ENCODE measurements around the gene POR.

The POR gene

GRCh38 chr7:75988568-75989499 lies 73.9 kb downstream of the POR start:
- in situ Hi-C loops (cut with HindIII; ENCODE audit: low pct_unique_long_range_greater_than_20kb, low sequenced_read_pairs): no loop called here
- no peak for TF ChIP-seq JUND (IDR thresholded peaks at IDR 0.05; ENCODE audit: low read depth)
- no peak for DNase-seq (ENCODE audit: low read depth in 1 of 2, low spot score in 1 of 2)

DNA sequence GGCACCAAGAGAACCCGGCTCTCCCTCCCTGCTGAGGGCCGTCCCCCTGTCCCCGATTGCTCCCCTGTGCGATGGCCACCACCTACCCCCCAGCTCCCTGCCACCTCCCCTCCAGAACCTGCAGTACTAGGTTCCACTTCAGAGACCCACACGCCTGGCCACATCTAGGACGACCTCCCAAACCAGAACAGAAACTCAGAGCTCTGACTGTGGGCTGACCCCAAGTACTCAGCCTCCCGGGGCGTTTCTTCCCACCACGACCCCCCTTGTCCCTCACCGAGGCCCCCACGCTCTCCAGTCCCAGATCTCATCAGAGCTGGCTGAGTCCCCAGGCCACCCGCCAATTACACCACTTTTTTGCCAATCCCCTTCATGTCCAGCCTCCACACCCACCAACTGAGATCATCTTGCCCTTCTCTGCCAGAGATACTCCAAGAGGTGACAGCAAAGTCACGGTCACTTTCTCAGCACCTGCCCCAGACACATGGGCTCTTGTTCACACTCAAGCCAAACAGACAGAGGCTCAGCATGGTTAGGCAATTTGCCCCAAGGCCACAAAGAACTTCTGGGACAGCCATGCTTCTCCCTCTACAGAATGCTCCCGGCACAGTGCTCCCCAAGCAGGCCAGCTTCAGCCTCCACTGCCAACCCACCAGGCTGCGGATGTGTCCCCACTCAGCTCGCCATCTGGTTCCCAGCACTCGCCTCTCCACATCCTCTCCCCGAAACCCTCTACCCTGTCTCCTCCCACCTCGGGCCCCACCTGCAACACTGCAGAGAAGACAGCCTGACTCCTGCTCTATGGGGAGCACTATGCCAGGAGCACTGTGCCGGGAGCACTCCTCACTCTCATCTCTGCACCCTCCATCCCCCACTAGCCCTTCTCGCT lies 74.8 kb downstream of the POR start:
- no peak for TF ChIP-seq JUND (IDR thresholded peaks at IDR 0.05; ENCODE audit: low read depth)
- in situ Hi-C loops (cut with HindIII; ENCODE audit: low pct_unique_long_range_greater_than_20kb, low sequenced_read_pairs): no loop called here
- peak in 1 of 2 experiments; percentile 60 for DNase-seq (ENCODE audit: low read depth in 1 of 2, low spot score in 1 of 2)

GRCh38 chr7:75991531-75992082 lies 76.7 kb downstream of the POR start:
- TF ChIP-seq JUND (IDR thresholded peaks at IDR 0.05; ENCODE audit: low read depth): no peak
- no peak for DNase-seq (ENCODE audit: low read depth in 1 of 2, low spot score in 1 of 2)
- in situ Hi-C loops (cut with HindIII; ENCODE audit: low pct_unique_long_range_greater_than_20kb, low sequenced_read_pairs): no loop called here

DNA sequence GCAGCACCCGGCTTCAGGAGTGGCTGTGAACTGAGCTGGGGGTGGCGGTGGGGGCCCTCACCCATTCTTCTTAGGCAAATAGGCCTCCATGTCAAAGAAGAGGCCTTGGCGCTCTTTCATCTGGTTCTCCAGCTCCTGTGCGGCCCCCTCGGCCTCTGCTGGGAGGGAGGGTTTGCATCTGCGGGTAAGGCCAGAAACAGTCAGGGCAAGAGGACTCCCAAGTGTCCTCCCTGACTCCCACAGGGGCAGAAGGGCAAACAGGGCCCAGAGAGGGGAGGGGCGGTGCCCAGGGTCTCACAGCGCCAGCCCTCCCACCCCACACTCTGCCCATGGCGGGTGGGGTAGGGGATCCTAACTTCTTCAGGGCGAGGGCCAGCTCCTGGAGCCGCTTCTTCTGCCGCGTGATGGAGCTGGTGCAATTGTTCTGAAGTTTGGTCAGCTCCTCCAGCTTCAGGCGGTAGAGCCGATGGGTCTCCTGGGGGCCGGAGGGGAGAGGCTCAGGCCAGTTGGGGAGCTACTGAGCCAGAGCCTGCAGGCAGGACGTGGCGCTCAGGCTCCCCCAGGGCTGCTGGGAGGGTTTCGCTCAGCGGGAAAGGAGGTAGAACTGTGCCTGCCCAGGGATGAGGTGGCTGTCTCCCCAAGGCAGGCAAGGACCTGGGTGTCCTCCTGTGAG lies 77.3 kb downstream of the POR start:
- in situ Hi-C loops (cut with HindIII; ENCODE audit: low pct_unique_long_range_greater_than_20kb, low sequenced_read_pairs): no loop called here
- TF ChIP-seq JUND (IDR thresholded peaks at IDR 0.05; ENCODE audit: low read depth): no peak
- DNase-seq (ENCODE audit: low read depth in 1 of 2, low spot score in 1 of 2): no peak

GRCh38 chr7:75993689-75994387 lies 78.9 kb downstream of the POR start:
- TF ChIP-seq JUND (IDR thresholded peaks at IDR 0.05; ENCODE audit: low read depth): no peak
- in situ Hi-C loops (cut with HindIII; ENCODE audit: low pct_unique_long_range_greater_than_20kb, low sequenced_read_pairs): no loop called here
- DNase-seq (ENCODE audit: low read depth in 1 of 2, low spot score in 1 of 2): peak; percentile 55 to 79

DNA sequence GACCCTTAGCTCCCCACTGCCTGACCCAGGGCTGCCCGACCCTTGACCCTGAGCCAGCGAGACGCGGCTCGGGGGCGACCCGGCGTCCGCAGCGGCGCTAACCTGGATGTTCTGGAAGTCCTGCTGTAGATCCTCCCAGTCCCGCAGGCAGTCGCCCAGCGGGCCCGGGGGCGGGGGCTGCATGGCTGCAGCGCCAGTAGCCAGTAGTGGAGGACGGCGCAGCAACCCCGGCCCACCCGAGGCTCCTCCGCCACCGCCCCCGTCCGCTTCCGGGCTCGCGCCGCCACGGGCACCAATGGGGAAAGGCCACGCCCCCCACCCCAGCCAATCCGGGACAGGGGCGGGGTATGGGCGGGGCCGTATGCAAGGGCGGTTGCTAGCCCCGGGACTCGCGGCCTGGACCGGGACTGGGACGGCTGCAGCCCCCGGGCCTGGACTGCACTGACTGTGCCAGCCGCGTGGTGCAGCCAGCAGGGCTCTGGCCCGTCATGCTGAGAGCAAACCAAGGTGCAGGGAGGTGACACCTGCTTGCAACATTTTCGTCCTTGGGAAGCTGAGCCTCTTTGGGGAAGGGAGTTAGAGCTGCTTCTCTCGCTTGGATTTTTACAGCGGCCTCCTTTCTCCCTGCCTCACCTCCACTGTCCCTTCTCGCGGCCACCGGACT lies 79.6 kb downstream of the POR start, which contains the start of gene TMEM120A:
TSS of gene TMEM120A (minus strand) at position 208 of the 664 bp plus-strand sequence. CDS start at position 183, 25 bp downstream.
- peak; percentile 96 to 99 for DNase-seq (ENCODE audit: low read depth in 1 of 2, low spot score in 1 of 2)
- in situ Hi-C loops (cut with HindIII; ENCODE audit: low pct_unique_long_range_greater_than_20kb, low sequenced_read_pairs): no loop called here
- TF ChIP-seq JUND (IDR thresholded peaks at IDR 0.05; ENCODE audit: low read depth): no peak

GRCh38 chr7:75995052-75995471 lies 80.1 kb downstream of the POR start:
- in situ Hi-C loops (cut with HindIII; ENCODE audit: low pct_unique_long_range_greater_than_20kb, low sequenced_read_pairs): no loop called here

DNA sequence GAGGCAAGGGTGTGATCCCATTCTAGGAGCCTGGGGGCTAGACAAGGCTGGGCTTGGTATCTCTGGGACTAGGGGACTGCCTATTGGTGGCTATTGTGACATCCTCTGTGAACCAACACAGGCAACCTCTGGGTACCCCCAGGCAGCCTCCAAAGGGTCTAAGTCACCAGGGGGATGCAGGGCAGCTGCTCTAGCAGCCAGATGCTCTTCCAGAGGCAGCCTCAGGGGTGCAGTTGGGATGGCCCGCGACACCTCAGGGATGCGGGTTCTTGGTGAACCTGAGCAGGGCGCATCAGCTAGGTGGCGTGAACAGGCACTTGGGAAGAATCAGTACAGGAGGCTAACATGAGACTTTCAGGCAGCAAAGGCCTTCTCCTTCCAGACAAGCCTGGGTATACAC lies 81.0 kb downstream of the POR start:
- DNase-seq (ENCODE audit: low read depth in 1 of 2, low spot score in 1 of 2): no peak
- no peak for TF ChIP-seq JUND (IDR thresholded peaks at IDR 0.05; ENCODE audit: low read depth)
- in situ Hi-C loops (cut with HindIII; ENCODE audit: low pct_unique_long_range_greater_than_20kb, low sequenced_read_pairs): no loop called here

More at GRCh38 chr7:75995052-75995471, 80.1 kb downstream of the POR start:
- DNase-seq (ENCODE audit: low read depth in 1 of 2, low spot score in 1 of 2): no peak
- TF ChIP-seq JUND (IDR thresholded peaks at IDR 0.05; ENCODE audit: low read depth): no peak

DNA sequence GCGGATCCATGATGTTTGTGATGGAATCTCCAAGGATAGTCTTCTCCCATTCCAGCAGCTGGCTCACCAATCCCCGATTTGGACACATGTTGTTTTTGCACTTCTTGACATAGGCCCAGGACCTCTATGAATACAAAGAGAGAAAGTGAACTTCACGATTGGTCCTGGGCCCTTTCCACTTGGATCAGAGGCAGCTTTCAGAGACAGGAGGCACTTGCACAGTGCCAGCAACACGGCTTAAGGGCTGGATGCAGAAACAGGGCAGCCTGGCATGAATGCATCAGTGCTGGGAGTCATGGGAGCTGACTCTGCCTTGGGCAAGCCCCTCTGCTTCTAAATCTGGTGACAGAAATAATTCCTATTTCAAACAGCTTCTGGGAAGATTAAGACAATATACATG lies 81.5 kb downstream of the POR start:
- no peak for TF ChIP-seq JUND (IDR thresholded peaks at IDR 0.05; ENCODE audit: low read depth)
- DNase-seq (ENCODE audit: low read depth in 1 of 2, low spot score in 1 of 2): no peak
- in situ Hi-C loops (cut with HindIII; ENCODE audit: low pct_unique_long_range_greater_than_20kb, low sequenced_read_pairs): no loop called here

DNA sequence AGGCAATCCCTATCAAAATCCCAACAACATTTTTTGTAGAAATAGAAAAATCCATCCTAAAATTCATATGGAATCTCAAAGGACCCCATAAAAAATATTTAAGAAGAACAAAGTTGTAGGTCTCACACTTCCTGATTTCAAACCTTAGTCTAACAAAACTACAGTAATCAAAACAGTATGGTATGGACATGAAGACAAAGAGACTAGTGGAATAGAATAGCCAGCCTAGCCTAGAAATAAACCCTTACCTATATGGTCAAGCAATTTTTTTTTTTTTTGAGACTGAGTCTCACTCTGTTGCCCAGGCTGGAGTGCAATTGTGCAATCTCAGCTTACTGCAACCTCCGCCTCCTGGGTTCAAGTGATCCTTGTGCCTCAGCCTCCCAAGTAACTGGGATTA lies 83.1 kb downstream of the POR start:
- no peak for DNase-seq (ENCODE audit: low read depth in 1 of 2, low spot score in 1 of 2)
- in situ Hi-C loops (cut with HindIII; ENCODE audit: low pct_unique_long_range_greater_than_20kb, low sequenced_read_pairs): no loop called here
- TF ChIP-seq JUND (IDR thresholded peaks at IDR 0.05; ENCODE audit: low read depth): no peak

GRCh38 chr7:76000566-76000965 lies 85.6 kb downstream of the POR start:
- no peak for TF ChIP-seq JUND (IDR thresholded peaks at IDR 0.05; ENCODE audit: low read depth)
- DNase-seq (ENCODE audit: low read depth in 1 of 2, low spot score in 1 of 2): no peak
- in situ Hi-C loops (cut with HindIII; ENCODE audit: low pct_unique_long_range_greater_than_20kb, low sequenced_read_pairs): no loop called here
